ENCODE data around the gene USH1C.

The USH1C gene

DNA sequence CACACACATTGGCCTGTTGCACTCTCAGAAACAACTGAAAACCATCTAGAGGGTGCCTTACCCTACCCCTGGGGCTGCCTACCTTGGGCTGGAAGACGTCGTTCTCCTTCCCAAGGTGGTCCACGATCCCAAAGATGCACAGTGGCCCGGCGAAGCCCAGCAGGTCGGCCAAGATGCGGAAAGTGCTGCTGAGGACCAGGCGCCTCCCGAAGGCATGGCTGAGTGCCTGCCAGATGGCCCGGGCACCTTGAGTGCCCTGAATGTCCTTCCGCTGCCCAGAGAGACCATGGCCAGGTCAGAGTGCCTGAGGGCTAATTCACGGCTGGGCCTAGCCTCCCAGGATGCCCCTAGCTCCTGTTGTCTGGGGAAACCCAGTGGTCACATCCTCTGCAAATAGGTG is 83.8 kb downstream of the USH1C start:
- no peak for DNase-seq

DNA sequence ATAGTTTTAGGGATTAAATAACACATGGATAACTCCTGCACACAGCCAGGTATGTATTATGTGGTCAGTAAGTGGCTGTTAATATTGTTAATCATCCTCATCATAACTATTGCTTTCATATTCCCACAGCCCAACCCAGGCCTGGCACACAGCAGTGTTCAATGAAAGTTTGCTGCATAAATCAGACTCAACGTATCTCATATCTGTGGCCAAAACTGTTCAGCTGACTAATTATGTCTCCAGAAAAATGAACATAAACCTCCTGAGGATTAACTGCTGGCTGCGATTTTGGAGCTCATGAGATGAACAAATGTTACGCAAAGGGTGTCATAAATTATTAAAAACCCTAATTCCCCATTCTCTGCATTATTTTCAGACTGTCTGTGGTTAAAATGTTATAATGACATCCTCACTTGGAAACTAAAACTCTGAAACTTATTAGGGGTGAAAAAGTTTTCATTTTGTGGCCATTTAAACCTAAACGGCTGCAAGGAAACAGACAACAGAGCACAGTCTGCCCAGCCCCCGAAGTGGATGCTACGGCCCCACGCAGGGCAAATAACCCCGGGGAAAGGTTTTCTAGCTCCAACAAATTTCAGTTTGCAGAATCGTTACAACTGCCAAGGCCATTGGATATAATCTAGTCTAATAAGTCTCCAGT is 84.8 kb downstream of the USH1C start:
- DNase-seq: no peak

DNA sequence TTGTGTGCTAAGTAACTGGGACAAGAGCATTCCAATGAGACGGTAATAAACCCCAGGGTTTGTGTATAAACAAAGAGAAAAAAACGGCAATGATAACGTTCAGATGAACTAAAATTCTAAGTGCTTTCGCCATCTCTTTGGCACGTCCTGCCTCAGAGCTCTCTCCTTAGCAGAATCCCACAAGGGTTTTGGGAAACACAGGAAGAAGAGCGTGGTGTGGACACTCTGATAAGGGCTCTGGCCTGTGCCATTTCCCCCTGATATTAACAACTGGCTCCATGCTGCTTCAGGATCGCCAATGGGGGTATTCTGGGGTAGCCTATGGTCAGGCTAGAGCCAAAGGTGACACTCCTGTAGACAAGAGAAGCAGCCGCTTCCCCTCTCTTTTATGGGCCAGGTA is 85.9 kb downstream of the USH1C start:
- no peak for DNase-seq

DNA sequence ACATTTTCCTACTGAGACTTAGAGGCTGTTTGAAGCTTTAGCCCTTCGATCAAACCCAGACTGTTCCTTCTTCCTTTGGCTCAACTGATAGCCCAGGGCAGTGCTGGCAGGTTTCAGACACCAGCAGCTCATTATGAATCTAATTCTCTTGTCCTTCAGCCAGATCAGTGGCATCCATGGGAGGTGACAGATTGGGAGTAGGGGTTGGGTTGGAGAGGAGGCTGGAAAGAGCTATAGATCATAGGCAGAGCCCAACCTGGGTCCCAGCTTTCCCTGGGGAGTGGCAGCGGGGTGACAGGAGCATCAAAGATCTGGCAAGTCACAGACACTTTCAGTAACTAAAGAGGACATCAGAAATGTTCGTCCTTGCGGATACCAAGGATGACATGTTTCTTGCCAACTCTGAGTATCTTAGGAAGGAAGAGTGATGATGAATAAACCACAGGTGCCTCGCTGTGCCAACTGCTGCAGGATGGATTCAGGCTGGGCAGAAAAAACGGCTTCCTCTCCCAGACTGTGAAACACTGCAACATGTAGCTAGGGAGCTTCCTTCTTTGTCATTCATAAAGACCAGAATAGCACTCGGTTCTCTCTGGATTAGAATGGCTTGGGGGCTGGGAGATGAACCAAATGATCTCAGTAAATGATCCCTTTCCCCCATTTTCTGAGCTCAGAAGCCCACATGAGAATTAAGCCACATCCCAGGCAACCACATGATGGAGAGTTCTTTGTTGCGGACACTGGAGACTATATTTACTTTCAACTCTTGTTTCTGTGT is 86.6 kb downstream of the USH1C start:
- DNase-seq: no peak

DNA sequence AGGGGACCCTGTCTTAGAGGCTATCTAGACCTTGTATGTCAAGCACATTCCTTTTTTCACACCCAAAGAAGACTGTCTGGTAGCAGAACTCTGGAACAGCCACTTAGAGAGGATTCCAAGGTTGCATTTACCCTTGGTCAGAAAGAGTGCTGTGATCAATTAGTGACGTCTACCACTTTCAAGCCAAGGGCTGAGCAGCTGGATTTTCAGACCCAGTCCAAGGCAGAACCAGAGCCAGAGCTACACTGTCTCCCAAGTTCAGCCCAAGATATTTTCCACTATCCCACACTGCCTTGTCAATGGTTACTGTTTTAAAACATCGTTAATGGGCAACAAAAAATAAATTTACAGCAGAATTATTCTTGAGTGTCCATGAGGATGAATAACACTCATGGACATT is 91.5 kb downstream of the USH1C start:
- no peak for DNase-seq

DNA sequence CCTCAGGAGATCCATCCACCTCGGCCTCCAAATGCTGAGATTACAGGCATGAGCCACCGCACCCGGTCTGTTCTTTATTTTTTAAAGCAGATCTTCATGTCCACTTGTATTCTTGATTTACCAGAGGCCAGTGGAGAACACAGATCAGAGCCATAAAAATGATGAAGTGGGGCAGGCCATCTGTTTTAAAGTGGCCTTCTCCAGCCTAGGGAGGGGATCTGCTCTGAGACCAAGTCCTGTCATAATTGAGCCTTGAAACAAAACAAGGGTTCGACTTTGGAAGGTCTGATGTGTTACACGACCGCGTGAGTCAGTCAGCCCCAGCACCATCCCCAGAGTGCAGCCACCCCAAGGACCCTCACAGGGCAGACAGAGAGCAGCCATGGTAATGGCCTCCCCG is 95.1 kb downstream of the USH1C start:
- no peak for DNase-seq

DNA sequence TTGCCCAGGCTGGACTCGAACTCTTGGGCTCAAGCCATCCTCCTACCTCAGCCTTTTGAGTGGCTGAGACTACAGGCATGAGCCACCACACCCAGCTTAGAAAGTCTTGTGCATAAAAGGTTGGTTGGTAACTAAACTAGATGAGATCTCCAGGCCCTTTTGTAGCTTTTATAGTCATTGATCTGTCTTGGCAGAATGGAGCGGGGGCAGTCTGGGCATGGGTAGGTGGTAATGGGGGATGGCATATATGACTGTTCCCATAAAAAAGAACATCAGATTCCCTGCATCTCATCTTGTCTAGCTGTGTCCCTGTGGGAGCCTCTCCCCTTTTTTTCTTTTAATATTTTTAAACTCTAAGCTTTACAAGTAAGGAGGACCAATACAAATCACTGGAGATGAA is 97.7 kb downstream of the USH1C start:
- no peak for DNase-seq

DNA sequence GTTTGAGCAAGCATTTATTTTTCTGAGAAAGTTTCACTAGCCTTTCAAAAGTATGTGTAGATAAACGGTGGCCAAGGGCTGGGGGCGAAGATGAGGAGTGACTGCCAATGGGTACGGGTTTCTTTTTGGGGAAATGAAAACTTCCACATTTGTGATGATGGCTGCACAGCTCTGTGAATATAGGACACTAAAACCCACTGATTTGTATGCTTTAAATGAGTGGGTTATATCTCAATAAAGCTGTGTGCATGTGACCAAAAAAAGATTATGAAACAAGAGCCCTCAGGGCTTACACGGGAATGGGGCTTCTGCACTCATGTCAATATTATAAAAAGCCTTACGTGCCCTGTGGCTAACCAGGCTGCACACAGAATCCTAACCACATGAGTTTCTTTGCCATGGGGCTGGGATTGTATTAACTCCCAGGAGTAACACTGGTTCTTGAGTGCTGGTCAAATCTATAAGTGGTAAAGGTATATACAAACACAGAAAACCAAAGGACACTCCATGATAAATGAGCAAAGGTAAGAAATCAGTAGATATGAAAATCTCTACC is 98.9 kb downstream of the USH1C start:
- no peak for DNase-seq

DNA sequence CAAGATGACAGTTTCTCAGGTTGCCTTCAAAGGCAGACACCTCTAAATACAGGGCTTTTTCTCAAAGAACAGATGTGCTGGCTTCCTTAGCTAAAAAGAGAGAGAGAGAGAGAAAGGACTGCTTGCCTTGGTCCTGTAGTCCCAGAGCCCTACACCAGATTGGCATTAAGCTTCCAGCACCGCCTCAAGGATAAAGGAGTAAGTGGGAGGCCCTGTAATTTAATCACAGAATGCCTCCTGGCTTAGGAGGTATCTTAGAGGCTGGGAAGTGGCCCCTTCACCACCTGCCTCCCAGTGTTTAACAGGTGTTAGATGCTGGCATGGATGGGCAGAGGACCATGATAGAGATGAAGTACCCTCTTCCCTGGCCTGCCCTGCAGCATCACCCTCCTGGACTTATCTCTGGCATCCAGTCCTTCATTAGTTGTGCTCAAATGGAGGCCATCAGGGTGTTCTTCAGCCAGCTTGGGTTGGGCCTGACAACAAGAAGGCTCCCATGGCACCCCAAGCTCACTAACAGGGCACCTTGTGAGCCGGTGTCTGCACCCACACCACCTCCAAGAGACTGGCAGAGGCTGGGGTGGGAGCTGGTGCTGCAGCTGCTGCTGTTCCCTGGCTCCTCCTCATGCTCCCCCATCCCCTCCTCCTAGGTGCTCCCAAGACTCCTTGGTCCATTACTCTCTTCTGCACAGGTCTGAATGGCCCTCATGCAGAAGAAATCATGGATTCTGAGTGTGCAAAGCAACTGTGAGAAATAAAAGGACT is 100.1 kb downstream of the USH1C start:
- DNase-seq: no peak
